T-helper 1 cell treated with Interleukin-12 subunit alpha and Interleukin-12 subunit beta and Interleukin-4 antibody, amounts not matched to agents 30 μg/mL and 1 μg/mL, for 36 hours (primary cell): ENCODE results near the gene CLCNKB.
A peak's percentile ranks its signal among the peaks of the same experiment; 100 is the strongest.

Experiments
- H3K27ac Mint-ChIP-seq: one replicate; pipeline ENCODE4 v1.8.0; 2021; ENCODE audit warnings: mild to moderate bottlenecking, mixed read lengths
- H3K27me3 Mint-ChIP-seq: one replicate; pipeline ENCODE4 v1.8.0; 2021; ENCODE audit warnings: low read depth, mixed read lengths
- H3K36me3 Mint-ChIP-seq: one replicate; pipeline ENCODE4 v1.8.0; 2021; ENCODE audit warnings: low read depth, mixed read lengths
- H3K4me1 Mint-ChIP-seq: one replicate; pipeline ENCODE4 v1.8.0; 2021; ENCODE audit warnings: low read depth, mixed read lengths
- H3K4me3 Mint-ChIP-seq: one replicate; pipeline ENCODE4 v1.8.0; 2021; ENCODE audit warnings: mild to moderate bottlenecking, moderate library complexity, mixed read lengths
- H3K9me3 Mint-ChIP-seq: one replicate; pipeline ENCODE4 v1.8.0; 2021; ENCODE audit warnings: mixed read lengths

The CLCNKB gene

GRCh38 chr1:16068356-16069270, 25.0 kb downstream of the CLCNKB start:
- no peaks in the 10 kb centered on the region for H3K36me3 Mint-ChIP-seq
- H3K27me3 Mint-ChIP-seq: peaks cover 27% of the 10 kb centered on the region
- no peak overlapping the region for H3K4me3 Mint-ChIP-seq
- H3K27ac Mint-ChIP-seq: no peak overlapping the region
- peaks cover 36% of the 10 kb centered on the region for H3K4me1 Mint-ChIP-seq
- H3K9me3 Mint-ChIP-seq: no peaks in the 10 kb centered on the region

GRCh38 chr1:16070640-16071355, 27.2 kb downstream of the CLCNKB start:
- H3K27me3 Mint-ChIP-seq: peaks cover 31% of the 10 kb centered on the region
- H3K4me1 Mint-ChIP-seq: peaks cover 20% of the 10 kb centered on the region
- no peak overlapping the region for H3K4me3 Mint-ChIP-seq
- H3K27ac Mint-ChIP-seq: no peak overlapping the region
- H3K9me3 Mint-ChIP-seq: no peaks in the 10 kb centered on the region
- no peaks in the 10 kb centered on the region for H3K36me3 Mint-ChIP-seq

- H3K27ac Mint-ChIP-seq: no peak overlapping the region
- H3K4me3 Mint-ChIP-seq: no peak overlapping the region
- H3K27me3 Mint-ChIP-seq: peaks cover 31% of the 10 kb centered on the region
- H3K9me3 Mint-ChIP-seq: no peaks in the 10 kb centered on the region
- H3K36me3 Mint-ChIP-seq: no peaks in the 10 kb centered on the region
- peaks cover 20% of the 10 kb centered on the region for H3K4me1 Mint-ChIP-seq
Measured at GRCh38 chr1:16071614-16072013, 28.0 kb downstream of the CLCNKB start.

GRCh38 chr1:16072095-16072494, 28.5 kb downstream of the CLCNKB start:
- peaks cover 20% of the 10 kb centered on the region for H3K4me1 Mint-ChIP-seq
- H3K27me3 Mint-ChIP-seq: peaks cover 31% of the 10 kb centered on the region
- no peaks in the 10 kb centered on the region for H3K9me3 Mint-ChIP-seq
- no peak overlapping the region for H3K27ac Mint-ChIP-seq
- H3K36me3 Mint-ChIP-seq: no peaks in the 10 kb centered on the region
- H3K4me3 Mint-ChIP-seq: no peak overlapping the region

GRCh38 chr1:16072616-16073484, 29.3 kb downstream of the CLCNKB start:
- Mint-ChIP-seq H3K4me1 (peaks cover 17% of the 10 kb centered on the region), H3K27ac (no peak overlapping the region), H3K36me3 (no peaks in the 10 kb centered on the region), H3K9me3 (no peaks in the 10 kb centered on the region), H3K27me3 (peaks cover 26% of the 10 kb centered on the region), H3K4me3 (no peak overlapping the region)

GRCh38 chr1:16073490-16074119, 30.0 kb downstream of the CLCNKB start, which contains the start of gene FAM131C:
Gene FAM131C (minus strand): TSS chr1:16073651. CDS start chr1:16073442, 209 bp downstream.
- Mint-ChIP-seq H3K4me1 (peaks cover 17% of the 10 kb centered on the region), H3K27ac (peak within 1 kb of the TSS; percentile 37), H3K36me3 (no peaks in the 10 kb centered on the region), H3K9me3 (no peaks in the 10 kb centered on the region), H3K27me3 (peaks cover 26% of the 10 kb centered on the region), H3K4me3 (peak within 1 kb of the TSS; percentile 56)

GRCh38 chr1:16074217-16074616, 30.6 kb downstream of the CLCNKB start:
- Mint-ChIP-seq H3K36me3 (no peaks in the 10 kb centered on the region), H3K27ac (no peak overlapping the region), H3K9me3 (no peaks in the 10 kb centered on the region), H3K4me1 (peaks cover 18% of the 10 kb centered on the region), H3K4me3 (peak overlapping the region; percentile 17), H3K27me3 (peaks cover 26% of the 10 kb centered on the region)

GRCh38 chr1:16075337-16076030, 31.9 kb downstream of the CLCNKB start:
- Mint-ChIP-seq H3K9me3 (no peaks in the 10 kb centered on the region), H3K4me3 (no peak overlapping the region), H3K27me3 (peaks cover 26% of the 10 kb centered on the region), H3K4me1 (peaks cover 11% of the 10 kb centered on the region), H3K27ac (no peak overlapping the region), H3K36me3 (no peaks in the 10 kb centered on the region)

GRCh38 chr1:16076031-16076864, 32.7 kb downstream of the CLCNKB start:
- H3K36me3 Mint-ChIP-seq: no peaks in the 10 kb centered on the region
- no peak overlapping the region for H3K27ac Mint-ChIP-seq
- H3K27me3 Mint-ChIP-seq: peaks cover 25% of the 10 kb centered on the region
- H3K4me1 Mint-ChIP-seq: peaks cover 11% of the 10 kb centered on the region
- no peak overlapping the region for H3K4me3 Mint-ChIP-seq
- H3K9me3 Mint-ChIP-seq: no peaks in the 10 kb centered on the region

- Mint-ChIP-seq H3K36me3 (no peaks in the 10 kb centered on the region), H3K4me1 (peaks cover 11% of the 10 kb centered on the region), H3K27ac (no peak overlapping the region), H3K27me3 (peaks cover 21% of the 10 kb centered on the region), H3K4me3 (no peak overlapping the region), H3K9me3 (no peaks in the 10 kb centered on the region)
Measured at GRCh38 chr1:16076865-16077238, 33.3 kb downstream of the CLCNKB start.

GRCh38 chr1:16077406-16078245, 34.0 kb downstream of the CLCNKB start:
- Mint-ChIP-seq H3K36me3 (no peaks in the 10 kb centered on the region), H3K4me1 (peaks cover 9% of the 10 kb centered on the region), H3K27me3 (peaks cover 13% of the 10 kb centered on the region), H3K4me3 (no peak overlapping the region), H3K27ac (peak overlapping the region; percentile 71), H3K9me3 (no peaks in the 10 kb centered on the region)

- Mint-ChIP-seq H3K27ac (peak overlapping the region; percentile 90), H3K4me1 (peaks cover 6% of the 10 kb centered on the region), H3K4me3 (peak overlapping the region; percentile 73), H3K9me3 (no peaks in the 10 kb centered on the region), H3K36me3 (no peaks in the 10 kb centered on the region), H3K27me3 (peaks cover 6% of the 10 kb centered on the region)
Measured at GRCh38 chr1:16078925-16079656, 35.5 kb downstream of the CLCNKB start.
